Psoas muscle (tissue), 8 donors: ENCODE measurements around the gene KCNMB4. TPM values are rescaled to one million over a fixed set of nuclear protein-coding genes. Genes with fewer than 3 reads are reported as not detected.

Experiments used
- ATAC-seq, 4 donors: fragments of 200-7000 bp; cut with Tn5 transposase; one replicate each; pipeline ENCODE4 v1.9.1; 2020; ENCODE audit warnings: moderate library complexity in 3 of 4, mild to moderate bottlenecking in 2 of 4
- DNase-seq, 2 donors: peaks; one replicate each; pipeline ENCODE4 v3.0.0-alpha.2; 2020
- H3K27ac ChIP-seq: fragments of 200-600 bp; one replicate; pipeline ENCODE4 v1.8.0; 2022
- H3K27me3 ChIP-seq, 3 donors: fragments of 200-600 bp in 1 of 3; one replicate each; pipeline versions ENCODE4 v1.6.1 to v1.8.0; 2013 to 2022; ENCODE audit warnings: low read length in 2 of 3, mild to moderate bottlenecking in 2 of 3, moderate library complexity in 1 of 3; ENCODE audit not compliant: insufficient read depth in 3 of 3
- H3K36me3 ChIP-seq, 2 donors: fragments of 200-600 bp in 1 of 2; one replicate each; pipeline versions ENCODE4 v1.6.1 to v1.8.0; 2013 to 2022; ENCODE audit warnings: low read depth in 1 of 2, mild to moderate bottlenecking in 1 of 2, moderate library complexity in 1 of 2; ENCODE audit not compliant: insufficient read depth in 1 of 2
- H3K4me1 ChIP-seq: fragments of 200-600 bp; one replicate; pipeline ENCODE4 v1.8.0; 2022
- H3K4me3 ChIP-seq: fragments of 200-600 bp; one replicate; pipeline ENCODE4 v1.8.0; 2022; ENCODE audit warnings: mild to moderate bottlenecking
- H3K9me3 ChIP-seq: fragments of 200-600 bp; one replicate; pipeline ENCODE4 v1.8.0; 2022
- CTCF ChIP-seq: fragments of 200-600 bp; IDR thresholded peaks from one replicate; pipeline ENCODE4 v1.8.0; 2022; ENCODE audit warnings: antibody characterized with exemption
- WGBS, 3 donors: extraction: QIAGEN DNeasy Blood & Tissue Kit; methylation state at CpG; one replicate each; pipeline versions ENCODE4 v1.1.6 to v1.1.7; 2013; 5-methylcytosine and 5-hydroxymethylcytosine counted together
- intact Hi-C, 2 donors: fragments of 100-400 bp; cut with DNase I; formaldehyde crosslinking; loops; one replicate each; pipeline versions ENCODE4 v1.11.0 to v1.14.2; 2022
- polyA plus RNA-seq, 3 donors: library from polyadenylated mRNA; stranded (reverse); fragments of 200-250 nt; gene quantifications; one replicate each; pipeline ENCODE4 v1.2.3, GENCODE V29; 2013
- total RNA-seq, 4 donors: library from RNA; stranded (reverse); fragmentation: NEBNext Ultra II Directional in 2 of 4; extraction: Animal tissue kit (Norgen Biotek cat#: 25700) in 2 of 4; gene quantifications; one replicate each; pipeline versions ENCODE4 v1.2.1 to v1.2.4, GENCODE V29; 2021 to 2023
- donor health status: healthy with polysubstance abuse.
- donor health status: DM: no; HTN: no; CAD: no; lungs with moderate emphysema.
- donor health status: Bipolar disorder and iron deficiency.
- donor health status: healthy.
- donor health status: DM: yes; HTN: yes; CAD: no.
- donor health status: DM: no; HTN: no; CAD: no.
- donor health status: DM: no; HTN: no; CAD: no.
- donor health status: DM: yes; HTN: yes; CAD: no.

KCNMB4 gene
- total and polyA plus RNA-seq, 7 donors, result 0.54 to 1.9 (median 0.82) TPM

GRCh38 chr12:70365398-70365647 lies 767 bp upstream of the KCNMB4 start:
- Histone ChIP-seq H3K4me1 (peaks cover 8% of the 10 kb centered on the region), H3K9me3 (no peaks in the 10 kb centered on the region), H3K4me3 (peak overlapping the region; percentile 76), H3K27me3 (peaks cover 0 to 50% (median 0%) of the 10 kb centered on the region in 3 donors), H3K36me3 (no peaks in the 10 kb centered on the region), H3K27ac (no peak overlapping the region)
- intact Hi-C loops, result loop anchor here in 1 of 2 donors (5.0 to 10.0 kb wide), 2 partner anchors 123 to 471 kb away; partner anchors contain the start of gene CNOT2
- ATAC-seq (no peak), DNase-seq (no peak)
- WGBS, 3 donors, result 1 to 2% (median 1%) methylated on average over 6 of the region's 6 CpGs
- no peak for TF ChIP-seq CTCF

DNA sequence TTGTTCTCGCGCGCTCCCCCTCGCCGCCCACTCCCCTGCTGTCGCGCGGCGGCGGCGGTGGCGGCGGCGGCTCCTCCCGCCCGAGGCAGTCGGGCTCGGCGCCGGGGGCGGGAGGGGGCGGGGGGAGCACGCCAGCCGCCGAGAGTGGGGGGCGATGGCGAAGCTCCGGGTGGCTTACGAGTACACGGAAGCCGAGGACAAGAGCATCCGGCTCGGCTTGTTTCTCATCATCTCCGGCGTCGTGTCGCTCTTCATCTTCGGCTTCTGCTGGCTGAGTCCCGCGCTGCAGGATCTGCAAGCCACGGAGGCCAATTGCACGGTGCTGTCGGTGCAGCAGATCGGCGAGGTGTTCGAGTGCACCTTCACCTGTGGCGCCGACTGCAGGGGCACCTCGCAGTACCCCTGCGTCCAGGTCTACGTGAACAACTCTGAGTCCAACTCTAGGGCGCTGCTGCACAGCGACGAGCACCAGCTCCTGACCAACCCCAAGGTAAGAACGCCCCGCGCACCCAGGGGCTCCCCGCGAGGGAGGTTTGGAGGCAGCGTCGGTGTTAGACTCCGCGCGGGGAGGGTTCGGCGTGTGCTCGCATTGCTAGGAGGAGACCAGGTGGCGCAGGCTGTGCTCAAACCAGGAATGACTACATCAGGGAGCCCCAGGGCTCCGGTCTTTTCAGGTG lies 629 bp downstream of the KCNMB4 start:
- no peak for TF ChIP-seq CTCF
- no peaks in the 10 kb centered on the region for H3K36me3 ChIP-seq
- no peak overlapping the region for H3K27ac ChIP-seq
- no peaks in the 10 kb centered on the region for H3K9me3 ChIP-seq
- WGBS, 3 donors, result 0 to 1% (median 0%) methylated on average over 43 to 69 of the region's 69 CpGs
- intact Hi-C loops, result loop anchor here in 1 of 2 donors (5.0 to 10.0 kb wide), 2 partner anchors 124 to 472 kb away; partner anchors contain the start of gene CNOT2
- DNase-seq, result peak; percentile 28 to 65
- peaks cover 0 to 50% (median 0%) of the 10 kb centered on the region in 3 donors for H3K27me3 ChIP-seq
- H3K4me1 ChIP-seq, result peaks cover 8% of the 10 kb centered on the region
- peak in 3 of 4 donors; percentile 18 to 55 (median 23) for ATAC-seq
- H3K4me3 ChIP-seq, result peak overlapping the region; percentile 76

- no peak for ATAC-seq
- peaks cover 8% of the 10 kb centered on the region for H3K4me1 ChIP-seq
- 5 to 11% (median 8%) methylated on average over 21 of the region's 21 CpGs for WGBS, 3 donors
These were observed 1.4 kb downstream of the KCNMB4 start for GRCh38 chr12:70367258-70368141.

GRCh38 chr12:70372881-70373280 lies 6.8 kb downstream of the KCNMB4 start:
- Histone ChIP-seq H3K4me3 (no peak overlapping the region), H3K36me3 (no peaks in the 10 kb centered on the region), H3K4me1 (no peaks in the 10 kb centered on the region), H3K9me3 (no peaks in the 10 kb centered on the region), H3K27ac (no peak overlapping the region), H3K27me3 (no peaks in the 10 kb centered on the region)
- ATAC-seq (no peak), DNase-seq (no peak)
- intact Hi-C loops, result no loop called here
- no peak for TF ChIP-seq CTCF
- 94 to 98% (median 95%) methylated on average over 3 of the region's 3 CpGs for WGBS, 3 donors

More at GRCh38 chr12:70367258-70368141, 1.4 kb downstream of the KCNMB4 start:
- no peak for TF ChIP-seq CTCF
- H3K4me3 ChIP-seq, result peak overlapping the region; percentile 76
- H3K9me3 ChIP-seq, result no peaks in the 10 kb centered on the region
- H3K36me3 ChIP-seq, result no peaks in the 10 kb centered on the region
- no peak overlapping the region for H3K27ac ChIP-seq
- intact Hi-C loops, result loop anchor here in 1 of 2 donors (5.0 to 10.0 kb wide), 2 partner anchors 125 to 473 kb away; partner anchors contain the start of gene CNOT2
- peaks cover 0 to 45% (median 0%) of the 10 kb centered on the region in 3 donors for H3K27me3 ChIP-seq
- DNase-seq, result no peak
